ENCODE data around the gene CCNY. TPM values are rescaled to one million over a fixed set of nuclear protein-coding genes. Genes with fewer than 3 reads are reported as not detected.
A peak's percentile ranks its signal among the peaks of the same experiment; 100 is the strongest.

The CCNY gene
- total RNA-seq, 1 experiment from 2014 or later, result 41.1 TPM

GRCh38 chr10:35433851-35434426 lies 97.6 kb downstream of the CCNY start:
- Histone ChIP-seq H3K4me3 (no peak overlapping the region), H3K9me3 (replicated peaks) (no peaks in the 10 kb centered on the region), H3K27me3 (replicated peaks) (no peaks in the 10 kb centered on the region), H3K4me1 (replicated peaks) (peaks cover 9% of the 10 kb centered on the region), H3K27ac (no peak overlapping the region), H3K36me3 (no peaks in the 10 kb centered on the region)
- DNase-seq (ENCODE audit: low read depth in 1 of 2, low spot score in 2 of 2), result peak; percentile 64 to 78

GRCh38 chr10:35434533-35434932 lies 98.2 kb downstream of the CCNY start:
- Histone ChIP-seq H3K4me3 (no peak overlapping the region), H3K27me3 (replicated peaks) (no peaks in the 10 kb centered on the region), H3K27ac (no peak overlapping the region), H3K36me3 (no peaks in the 10 kb centered on the region), H3K4me1 (replicated peaks) (peaks cover 9% of the 10 kb centered on the region), H3K9me3 (replicated peaks) (no peaks in the 10 kb centered on the region)
- DNase-seq (ENCODE audit: low read depth in 1 of 2, low spot score in 2 of 2), result no peak

GRCh38 chr10:35435824-35436223 lies 99.5 kb downstream of the CCNY start:
- H3K4me1 ChIP-seq (replicated peaks), result peaks cover 9% of the 10 kb centered on the region
- no peaks in the 10 kb centered on the region for H3K27me3 ChIP-seq (replicated peaks)
- DNase-seq (ENCODE audit: low read depth in 1 of 2, low spot score in 2 of 2), result no peak
- H3K9me3 ChIP-seq (replicated peaks), result no peaks in the 10 kb centered on the region
- H3K36me3 ChIP-seq, result no peaks in the 10 kb centered on the region
- no peak overlapping the region for H3K4me3 ChIP-seq
- H3K27ac ChIP-seq, result no peak overlapping the region

GRCh38 chr10:35437829-35438228 lies 101.5 kb downstream of the CCNY start:
- peaks cover 9% of the 10 kb centered on the region for H3K4me1 ChIP-seq (replicated peaks)
- peaks cover 3% of the 10 kb centered on the region for H3K9me3 ChIP-seq (replicated peaks)
- no peaks in the 10 kb centered on the region for H3K27me3 ChIP-seq (replicated peaks)
- no peak overlapping the region for H3K4me3 ChIP-seq
- DNase-seq (ENCODE audit: low read depth in 1 of 2, low spot score in 2 of 2), result no peak
- no peaks in the 10 kb centered on the region for H3K36me3 ChIP-seq
- H3K27ac ChIP-seq, result no peak overlapping the region

GRCh38 chr10:35438718-35439571 lies 102.6 kb downstream of the CCNY start:
- H3K27ac ChIP-seq, result no peak overlapping the region
- H3K27me3 ChIP-seq (replicated peaks), result no peaks in the 10 kb centered on the region
- peaks cover 11% of the 10 kb centered on the region for H3K9me3 ChIP-seq (replicated peaks)
- no peak overlapping the region for H3K4me3 ChIP-seq
- no peaks in the 10 kb centered on the region for H3K36me3 ChIP-seq
- peaks cover 4% of the 10 kb centered on the region for H3K4me1 ChIP-seq (replicated peaks)
- DNase-seq (ENCODE audit: low read depth in 1 of 2, low spot score in 2 of 2), result no peak

- H3K27me3 ChIP-seq (replicated peaks), result no peaks in the 10 kb centered on the region
- peaks cover 14% of the 10 kb centered on the region for H3K9me3 ChIP-seq (replicated peaks)
- H3K27ac ChIP-seq, result no peak overlapping the region
- no peaks in the 10 kb centered on the region for H3K36me3 ChIP-seq
- H3K4me3 ChIP-seq, result no peak overlapping the region
- no peaks in the 10 kb centered on the region for H3K4me1 ChIP-seq (replicated peaks)
- DNase-seq (ENCODE audit: low read depth in 1 of 2, low spot score in 2 of 2), result no peak
Observed at GRCh38 chr10:35440016-35440415, 103.7 kb downstream of the CCNY start.

- no peaks in the 10 kb centered on the region for H3K27me3 ChIP-seq (replicated peaks)
- H3K36me3 ChIP-seq, result no peaks in the 10 kb centered on the region
- DNase-seq (ENCODE audit: low read depth in 1 of 2, low spot score in 2 of 2), result no peak
- no peak overlapping the region for H3K4me3 ChIP-seq
- peaks cover 14% of the 10 kb centered on the region for H3K9me3 ChIP-seq (replicated peaks)
- H3K27ac ChIP-seq, result no peak overlapping the region
- H3K4me1 ChIP-seq (replicated peaks), result peaks cover 7% of the 10 kb centered on the region
Observed at GRCh38 chr10:35442028-35442427, 105.7 kb downstream of the CCNY start.

GRCh38 chr10:35442592-35442991 lies 106.3 kb downstream of the CCNY start:
- Histone ChIP-seq H3K27ac (no peak overlapping the region), H3K36me3 (no peaks in the 10 kb centered on the region), H3K27me3 (replicated peaks) (no peaks in the 10 kb centered on the region), H3K4me3 (no peak overlapping the region), H3K4me1 (replicated peaks) (peaks cover 13% of the 10 kb centered on the region), H3K9me3 (replicated peaks) (peaks cover 14% of the 10 kb centered on the region)
- DNase-seq (ENCODE audit: low read depth in 1 of 2, low spot score in 2 of 2), result no peak

- Histone ChIP-seq H3K9me3 (replicated peaks) (peaks cover 14% of the 10 kb centered on the region), H3K36me3 (no peaks in the 10 kb centered on the region), H3K4me1 (replicated peaks) (peaks cover 26% of the 10 kb centered on the region), H3K27me3 (replicated peaks) (no peaks in the 10 kb centered on the region), H3K27ac (no peak overlapping the region), H3K4me3 (no peak overlapping the region)
- no peak for DNase-seq (ENCODE audit: low read depth in 1 of 2, low spot score in 2 of 2)
Observed at GRCh38 chr10:35443858-35444257, 107.5 kb downstream of the CCNY start.

- H3K4me1 ChIP-seq (replicated peaks), result peaks cover 36% of the 10 kb centered on the region
- no peak overlapping the region for H3K27ac ChIP-seq
- no peak for DNase-seq (ENCODE audit: low read depth in 1 of 2, low spot score in 2 of 2)
- peaks cover 14% of the 10 kb centered on the region for H3K9me3 ChIP-seq (replicated peaks)
- no peaks in the 10 kb centered on the region for H3K27me3 ChIP-seq (replicated peaks)
- no peaks in the 10 kb centered on the region for H3K36me3 ChIP-seq
- no peak overlapping the region for H3K4me3 ChIP-seq
Observed at GRCh38 chr10:35445150-35445884, 109.0 kb downstream of the CCNY start.

- H3K27ac ChIP-seq, result no peak overlapping the region
- H3K4me1 ChIP-seq (replicated peaks), result peaks cover 36% of the 10 kb centered on the region
- H3K36me3 ChIP-seq, result no peaks in the 10 kb centered on the region
- no peak for DNase-seq (ENCODE audit: low read depth in 1 of 2, low spot score in 2 of 2)
- peaks cover 14% of the 10 kb centered on the region for H3K9me3 ChIP-seq (replicated peaks)
- H3K27me3 ChIP-seq (replicated peaks), result no peaks in the 10 kb centered on the region
- no peak overlapping the region for H3K4me3 ChIP-seq
Observed at GRCh38 chr10:35446439-35446838, 110.1 kb downstream of the CCNY start.

- Histone ChIP-seq H3K4me3 (no peak overlapping the region), H3K27me3 (replicated peaks) (no peaks in the 10 kb centered on the region), H3K4me1 (replicated peaks) (peaks cover 36% of the 10 kb centered on the region), H3K9me3 (replicated peaks) (peaks cover 11% of the 10 kb centered on the region), H3K36me3 (no peaks in the 10 kb centered on the region), H3K27ac (peak overlapping the region; percentile 66)
- DNase-seq (ENCODE audit: low read depth in 1 of 2, low spot score in 2 of 2), result peak in 1 of 2 experiments; percentile 57
Observed at GRCh38 chr10:35447693-35448407, 111.5 kb downstream of the CCNY start.

Measured in SJSA1 (cell line).